ENCODE measurements around the gene AOPEP. TPM values are rescaled to one million over a fixed set of nuclear protein-coding genes. Genes with fewer than 3 reads are reported as not detected.

Gene AOPEP
- total RNA-seq, 1 experiment from 2014 or later = 14.4 TPM

GRCh38 chr9:94788570-94789105, 62.1 kb downstream of the AOPEP start (continued):
- TF ChIP-seq STAT6 (CRISPR knock-in tag; conservative IDR thresholded peaks at IDR 0.05; ENCODE audit: low read depth) (no peak), CBFB (CRISPR knock-in tag; IDR thresholded peaks at IDR 0.05; ENCODE audit: low read depth) (no peak), TEAD4 (CRISPR knock-in tag; IDR thresholded peaks at IDR 0.05) (no peak), SOX15 (CRISPR knock-in tag; IDR thresholded peaks at IDR 0.05) (no peak), JUN (CRISPR knock-in tag; IDR thresholded peaks at IDR 0.05) (no peak), NFE2L1 (CRISPR knock-in tag; IDR thresholded peaks at IDR 0.05) (no peak), TP53 (CRISPR knock-in tag; IDR thresholded peaks at IDR 0.05) (no peak)

GRCh38 chr9:94791435-94791834, 64.9 kb downstream of the AOPEP start:
- CTCF ChIA-PET = interaction anchor here (1.1 kb wide), 1 partner anchor 110 kb away, joined by 3 read pairs; no protein-coding TSS in a partner anchor
- H3K4me1 Mint-ChIP-seq = peaks cover 4% of the 10 kb centered on the region
- peaks cover 2% of the 10 kb centered on the region for H3K36me3 Mint-ChIP-seq
- POLR2A ChIA-PET = no interaction called here
- no peak overlapping the region for H3K27ac Mint-ChIP-seq
- no peaks in the 10 kb centered on the region for H3K9me3 Mint-ChIP-seq
- no peak for DNase-seq (ENCODE audit: low spot score)
- no peak overlapping the region for H3K4me3 Mint-ChIP-seq
- no peak for ATAC-seq
- no peaks in the 10 kb centered on the region for H3K27me3 Mint-ChIP-seq (ENCODE audit: low read depth)
- TF ChIP-seq E2F5 (CRISPR knock-in tag; IDR thresholded peaks at IDR 0.05) (no peak), CTCF (IDR thresholded peaks at IDR 0.05) (no peak), CBFB (CRISPR knock-in tag; IDR thresholded peaks at IDR 0.05; ENCODE audit: low read depth) (no peak), ZNF416 (CRISPR knock-in tag; IDR thresholded peaks at IDR 0.05) (no peak), NFYB (CRISPR knock-in tag; conservative IDR thresholded peaks at IDR 0.05; ENCODE audit: low read depth) (no peak), SOX15 (CRISPR knock-in tag; IDR thresholded peaks at IDR 0.05) (no peak), GABPB1 (CRISPR knock-in tag; IDR thresholded peaks at IDR 0.05) (no peak), JUN (CRISPR knock-in tag; IDR thresholded peaks at IDR 0.05) (no peak), FOXJ3 (CRISPR knock-in tag; IDR thresholded peaks at IDR 0.05; ENCODE audit: borderline replicate concordance) (no peak), ZBTB43 (CRISPR knock-in tag; IDR thresholded peaks at IDR 0.05) (no peak), TCF7 (CRISPR knock-in tag; IDR thresholded peaks at IDR 0.05; ENCODE audit: low read depth) (no peak), ZNF263 (CRISPR knock-in tag; IDR thresholded peaks at IDR 0.05; ENCODE audit: low read depth) (no peak), ZNF425 (CRISPR knock-in tag; conservative IDR thresholded peaks at IDR 0.05) (no peak), ATF6 (CRISPR knock-in tag; IDR thresholded peaks at IDR 0.05) (no peak)
- TF ChIP-seq, protein P1, sequence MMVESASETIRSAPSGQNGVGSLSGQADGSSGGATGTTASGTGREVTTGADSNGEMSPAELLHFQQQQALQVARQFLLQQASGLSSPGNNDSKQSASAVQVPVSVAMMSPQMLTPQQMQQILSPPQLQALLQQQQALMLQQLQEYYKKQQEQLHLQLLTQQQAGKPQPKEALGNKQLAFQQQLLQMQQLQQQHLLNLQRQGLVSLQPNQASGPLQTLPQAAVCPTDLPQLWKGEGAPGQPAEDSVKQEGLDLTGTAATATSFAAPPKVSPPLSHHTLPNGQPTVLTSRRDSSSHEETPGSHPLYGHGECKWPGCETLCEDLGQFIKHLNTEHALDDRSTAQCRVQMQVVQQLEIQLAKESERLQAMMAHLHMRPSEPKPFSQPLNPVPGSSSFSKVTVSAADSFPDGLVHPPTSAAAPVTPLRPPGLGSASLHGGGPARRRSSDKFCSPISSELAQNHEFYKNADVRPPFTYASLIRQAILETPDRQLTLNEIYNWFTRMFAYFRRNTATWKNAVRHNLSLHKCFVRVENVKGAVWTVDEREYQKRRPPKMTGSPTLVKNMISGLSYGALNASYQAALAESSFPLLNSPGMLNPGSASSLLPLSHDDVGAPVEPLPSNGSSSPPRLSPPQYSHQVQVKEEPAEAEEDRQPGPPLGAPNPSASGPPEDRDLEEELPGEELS (CRISPR knock-in tag; IDR thresholded peaks at IDR 0.05) = no peak

Data from WTC11 (cell line).